Tibial nerve (tissue), 3 donors: ENCODE data around the gene NPEPL1.

Experiments used
- CTCF ChIP-seq, 5 experiments: fragments of 200-600 bp in 3 of 5; fragments of 450-650 bp in 2 of 5; sonication (generic) in 3 of 5; IDR thresholded peaks; one replicate each; pipeline ENCODE4 v1.5.1; 2016 to 2019; ENCODE audit warnings: antibody characterized with exemption in 5 of 5, mild to moderate bottlenecking in 3 of 5, moderate library complexity in 2 of 5
- POLR2A ChIP-seq, 2 donors: fragments of 450-650 bp; IDR thresholded peaks; one replicate each; pipeline ENCODE4 v1.6.1; 2017; ENCODE audit warnings: antibody characterized with exemption in 2 of 2, mild to moderate bottlenecking in 2 of 2, moderate library complexity in 2 of 2

GRCh38 chr20:58695895-58696375, 3.3 kb downstream of the NPEPL1 start:
- TF ChIP-seq POLR2A (IDR thresholded peaks at IDR 0.05): no peak
- TF ChIP-seq CTCF (IDR thresholded peaks at IDR 0.05): no peak
